HepG2 (cell line): ENCODE data around the gene LGI4.

Experiments used
- ATF2 ChIP-seq: sonication (generic); formaldehyde crosslinking; IDR thresholded peaks from 2 replicates; pipeline ENCODE4 v1.4.0; 2020; ENCODE audit warnings: missing genetic modification reagents
- BHLHE40 ChIP-seq: IDR thresholded peaks from 2 replicates; pipeline ENCODE4 v1.6.1; 2011; ENCODE audit warnings: low read length, improper control_type of control experiment
- CTCF ChIP-seq: sonication (generic); formaldehyde crosslinking; IDR thresholded peaks from 2 replicates; pipeline ENCODE4 v1.5.0; 2020; ENCODE audit warnings: mild to moderate bottlenecking, missing genetic modification reagents, moderate library complexity
- EHMT2 ChIP-seq: fragments of 200-600 bp; sonication (generic); IDR thresholded peaks from 2 replicates; pipeline ENCODE4 v1.7.0; 2017; ENCODE audit warnings: antibody characterized with exemption, low read depth, low read length, borderline replicate concordance
- ETV5 ChIP-seq: IDR thresholded peaks from 2 replicates; pipeline ENCODE4 v1.6.1; 2018; ENCODE audit warnings: missing biosample characterization, missing genetic modification reagents, inconsistent platforms, borderline replicate concordance
- FOSL2 ChIP-seq: sonication (generic); formaldehyde crosslinking; IDR thresholded peaks from 2 replicates; pipeline ENCODE4 v1.4.0; 2020; ENCODE audit warnings: missing genetic modification reagents
- IKZF5 ChIP-seq: IDR thresholded peaks from 2 replicates; pipeline ENCODE4 v1.6.1; 2018; ENCODE audit warnings: missing genetic modification reagents, mild to moderate bottlenecking, missing compliant biosample characterization
- MYC ChIP-seq: sonication (generic); formaldehyde crosslinking; IDR thresholded peaks from 2 replicates; pipeline ENCODE4 v1.9.0; 2021; ENCODE audit warnings: missing genetic modification reagents, borderline replicate concordance
- PBX3 ChIP-seq: sonication (generic); formaldehyde crosslinking; IDR thresholded peaks from 2 replicates; pipeline ENCODE4 v1.8.1; 2023; ENCODE audit warnings: missing genetic modification reagents, inconsistent platforms, borderline replicate concordance
- SRSF1 ChIP-seq: fragments of 200-400 bp; formaldehyde crosslinking; optimal IDR thresholded peaks from 2 replicates; pipeline ENCODE3; 2017; ENCODE audit warnings: mild to moderate bottlenecking, low read depth, low read length, moderate library complexity
- ZBTB20 ChIP-seq: sonication (generic); formaldehyde crosslinking; IDR thresholded peaks from 2 replicates; pipeline ENCODE4 v1.8.1; 2023; ENCODE audit warnings: missing genetic modification reagents, low read depth, mild to moderate bottlenecking, borderline replicate concordance
- ZNF282 ChIP-seq: fragments of 450-650 bp; IDR thresholded peaks from 2 replicates; pipeline ENCODE4 v1.6.1; 2018; ENCODE audit not compliant: partially characterized antibody

- TF ChIP-seq BHLHE40: no peak
- no peak for TF ChIP-seq CTCF
- no peak for TF ChIP-seq EHMT2
- peak; percentile 94 for TF ChIP-seq FOSL2
- no peak for TF ChIP-seq SRSF1
- no peak for TF ChIP-seq PBX3 (CRISPR knock-in tag)
- peak; percentile 59; the same call in 1 of the 2 replicates for TF ChIP-seq ETV5 (CRISPR knock-in tag)
- TF ChIP-seq MYC (CRISPR knock-in tag): no peak
- no peak for TF ChIP-seq IKZF5 (CRISPR knock-in tag)
- no peak for TF ChIP-seq ZBTB20
- no peak for TF ChIP-seq ZNF282
- no peak for TF ChIP-seq ATF2 (CRISPR knock-in tag)
These were observed 27.3 kb downstream of the LGI4 start for GRCh38 chr19:35107545-35107944.
